Esophagus squamous epithelium (tissue), 5 donors: Measurements from ENCODE around the gene SPOCK1. TPM values are rescaled to one million over a fixed set of nuclear protein-coding genes. Genes with fewer than 3 reads are reported as not detected.

Experiments used
- DNase-seq: peaks from one replicate; lab custom pipeline; 2025; lab: John Stamatoyannopoulos, UW
- H3K27ac ChIP-seq, 4 donors: fragments of 200-600 bp; sonication (generic); one replicate each; pipeline ENCODE4 v1.5.1; 2016 to 2019; ENCODE audit warnings: mild to moderate bottlenecking in 1 of 4
- H3K27me3 ChIP-seq, 4 donors: fragments of 200-600 bp; sonication (generic); 1 replicate in 3 of 4; 2 replicates in 1 of 4; pipeline versions ENCODE4 v1.5.1 to v1.6.0; 2017 to 2021; ENCODE audit warnings: antibody characterized with exemption in 1 of 4
- H3K36me3 ChIP-seq, 3 donors: fragments of 200-600 bp; sonication (generic); one replicate each; pipeline ENCODE4 v1.5.1; 2016 to 2019
- H3K4me1 ChIP-seq, 3 donors: fragments of 200-600 bp; sonication (generic); one replicate each; pipeline ENCODE4 v1.5.1; 2017 to 2019
- H3K4me3 ChIP-seq, 4 donors: fragments of 200-600 bp; sonication (generic); 1 replicate in 3 of 4; 2 replicates in 1 of 4; pipeline ENCODE4 v1.5.1; 2016 to 2019; ENCODE audit warnings: mild to moderate bottlenecking in 2 of 4, moderate library complexity in 1 of 4
- H3K9me3 ChIP-seq, 3 donors: fragments of 200-600 bp; sonication (generic); one replicate each; pipeline ENCODE4 v1.5.1; 2016 to 2019
- CTCF ChIP-seq, 6 experiments: fragments of 450-650 bp in 4 of 6; fragments of 200-600 bp in 2 of 6; sonication (generic) in 2 of 6; IDR thresholded peaks; one replicate each; pipeline ENCODE4 v1.5.1; 2016 to 2019; ENCODE audit warnings: antibody characterized with exemption in 6 of 6, mild to moderate bottlenecking in 4 of 6, moderate library complexity in 4 of 6
- POLR2A ChIP-seq, 4 donors: fragments of 450-650 bp; IDR thresholded peaks; one replicate each; pipeline ENCODE4 v1.6.1; 2017; ENCODE audit warnings: antibody characterized with exemption in 4 of 4, mild to moderate bottlenecking in 4 of 4, moderate library complexity in 3 of 4
- WGBS, 2 donors: methylation state at CpG; one replicate each; pipeline ENCODE4 v1.1.5; 2018; 5-methylcytosine and 5-hydroxymethylcytosine counted together
- intact Hi-C: fragments of 100-400 bp; cut with DNase I; formaldehyde crosslinking; loops from one replicate; pipeline ENCODE4 v1.15.0; 2022
- total RNA-seq, 4 donors: library from RNA; depleted of rRNA; stranded (reverse); fragments of >200 nt; gene quantifications; one replicate each; pipeline ENCODE4 v1.1.0, GENCODE V29; 2016
- donor health status: DM: yes; HTN: yes; CAD: no.

SPOCK1 gene
- total RNA-seq, 4 donors from 2014 or later = 0.99 to 21.9 (median 8.1) TPM

- no peak overlapping the region for H3K4me3 ChIP-seq
- H3K27me3 ChIP-seq = peaks cover 0 to 16% (median 0%) of the 10 kb centered on the region in 4 donors
- WGBS, 2 donors = 75 to 77% methylated on average over 5 of the region's 5 CpGs
- H3K9me3 ChIP-seq = no peaks in the 10 kb centered on the region
- no peaks in the 10 kb centered on the region for H3K36me3 ChIP-seq
- DNase-seq = no peak
- H3K4me1 ChIP-seq = no peaks in the 10 kb centered on the region
- intact Hi-C loops = no loop called here
- H3K27ac ChIP-seq = no peak overlapping the region
- TF ChIP-seq POLR2A (IDR thresholded peaks at IDR 0.05) (no peak), CTCF (IDR thresholded peaks at IDR 0.05) (no peak)
Observed at GRCh38 chr5:137352095-137352494, 147.0 kb downstream of the SPOCK1 start.

DNA sequence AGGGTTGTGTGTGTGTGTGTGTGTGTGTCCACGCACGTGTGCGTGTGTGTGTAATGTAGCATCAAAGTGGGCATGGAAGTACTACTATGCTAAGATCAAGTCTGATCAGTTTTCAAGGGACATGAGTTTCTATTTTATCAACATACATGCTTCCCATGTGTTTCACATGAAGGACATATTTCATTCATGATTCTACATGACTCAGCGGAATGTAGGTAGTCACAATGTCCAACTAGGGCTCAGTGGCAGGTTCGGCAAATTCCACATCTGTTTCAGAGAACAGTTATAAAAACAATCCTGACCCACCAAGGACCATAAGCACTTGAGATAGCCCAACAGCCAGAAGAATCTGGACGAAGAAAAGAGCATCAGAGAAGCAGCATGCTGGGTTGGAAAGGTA, 148.3 kb downstream of the SPOCK1 start:
- no peak for DNase-seq
- H3K27me3 ChIP-seq = peaks cover 0 to 9% (median 0%) of the 10 kb centered on the region in 4 donors
- no peak overlapping the region for H3K4me3 ChIP-seq
- no peaks in the 10 kb centered on the region for H3K9me3 ChIP-seq
- intact Hi-C loops = no loop called here
- H3K27ac ChIP-seq = no peak overlapping the region
- no peaks in the 10 kb centered on the region for H3K4me1 ChIP-seq
- 53 to 93% methylated on average over 6 of the region's 6 CpGs for WGBS, 2 donors
- no peak for TF ChIP-seq CTCF (IDR thresholded peaks at IDR 0.05)
- no peak for TF ChIP-seq POLR2A (IDR thresholded peaks at IDR 0.05)
- no peaks in the 10 kb centered on the region for H3K36me3 ChIP-seq

DNA sequence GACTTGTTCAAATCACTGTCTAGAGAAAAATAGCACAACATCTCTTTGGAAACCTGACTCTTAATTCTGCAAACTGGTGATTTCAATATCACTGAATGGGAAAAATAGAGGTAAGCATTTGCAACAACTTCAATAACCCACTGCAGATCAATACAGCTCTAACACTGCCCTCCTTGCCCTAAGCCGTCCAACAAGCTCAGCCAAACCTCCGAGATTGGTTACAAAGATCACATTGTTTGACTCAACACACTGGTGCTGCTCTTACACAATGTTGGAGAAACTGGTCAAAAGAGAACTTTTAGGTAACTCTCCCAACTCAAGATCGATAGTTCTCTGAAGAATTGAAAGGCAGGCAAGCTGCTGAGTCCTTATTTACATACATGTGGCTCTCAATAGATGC, 150.4 kb downstream of the SPOCK1 start:
- Histone ChIP-seq H3K4me1 (no peaks in the 10 kb centered on the region), H3K27ac (no peak overlapping the region), H3K27me3 (peaks cover 0 to 5% (median 0%) of the 10 kb centered on the region in 4 donors), H3K36me3 (no peaks in the 10 kb centered on the region), H3K9me3 (no peaks in the 10 kb centered on the region), H3K4me3 (no peak overlapping the region)
- no peak for DNase-seq
- intact Hi-C loops = loop anchor here (10.0 kb wide), 1 partner anchor 156 kb away; no protein-coding TSS in a partner anchor
- WGBS, 2 donors = 56 to 78% methylated on average over 3 of the region's 3 CpGs
- TF ChIP-seq CTCF (IDR thresholded peaks at IDR 0.05) = no peak
- TF ChIP-seq POLR2A (IDR thresholded peaks at IDR 0.05) = no peak

DNA sequence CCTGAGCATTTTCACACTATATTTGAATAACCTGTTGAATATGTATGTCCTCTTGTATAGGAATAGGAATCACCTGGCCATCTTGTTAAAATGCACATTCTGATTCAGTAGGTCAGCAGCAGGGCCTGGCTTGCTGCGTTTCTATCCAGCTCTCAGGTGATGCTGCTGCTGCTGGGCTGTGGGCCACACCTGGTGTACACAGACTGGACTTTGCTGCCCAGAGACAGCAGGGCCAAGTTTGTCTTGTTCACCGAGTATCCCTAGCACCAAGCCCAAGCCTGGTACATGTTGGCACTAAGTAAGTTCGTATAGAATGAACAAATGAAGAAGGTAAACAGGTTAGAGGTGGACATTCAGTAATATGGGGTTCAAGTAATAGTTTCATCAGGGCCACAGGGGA, 151.3 kb downstream of the SPOCK1 start:
- H3K27ac ChIP-seq = no peak overlapping the region
- no peak for TF ChIP-seq POLR2A (IDR thresholded peaks at IDR 0.05)
- TF ChIP-seq CTCF (IDR thresholded peaks at IDR 0.05) = no peak
- no peaks in the 10 kb centered on the region for H3K36me3 ChIP-seq
- no peak overlapping the region for H3K4me3 ChIP-seq
- no peaks in the 10 kb centered on the region for H3K9me3 ChIP-seq
- no peak for DNase-seq
- WGBS, 2 donors = 62 to 100% methylated on average over 1 to 3 of the region's 3 CpGs
- no peaks in the 10 kb centered on the region for H3K4me1 ChIP-seq
- no peaks in the 10 kb centered on the region for H3K27me3 ChIP-seq
- intact Hi-C loops = loop anchor here (10.0 kb wide), 1 partner anchor 157 kb away; no protein-coding TSS in a partner anchor

DNA sequence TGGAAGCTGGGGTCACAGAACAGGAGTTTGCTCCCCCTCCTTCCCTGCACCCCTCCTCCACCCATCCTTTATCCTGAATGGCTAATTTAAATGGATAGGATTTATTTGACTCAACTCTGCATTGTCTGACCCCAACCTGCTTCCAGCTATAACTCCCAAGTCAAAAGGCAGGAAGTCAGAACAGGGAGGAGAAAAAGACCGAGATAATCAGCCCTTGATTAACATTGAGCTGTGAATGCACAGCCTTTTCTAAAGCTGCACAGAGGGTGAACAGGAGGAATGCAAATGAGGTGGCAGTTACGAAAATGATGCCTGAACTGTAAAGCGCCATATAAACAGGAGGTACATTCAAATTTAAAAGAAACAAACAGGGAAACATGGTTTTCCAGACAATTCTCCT, 152.8 kb downstream of the SPOCK1 start:
- 68 to 86% methylated on average over 3 of the region's 3 CpGs for WGBS, 2 donors
- TF ChIP-seq CTCF (IDR thresholded peaks at IDR 0.05) (no peak), POLR2A (IDR thresholded peaks at IDR 0.05) (no peak)
- Histone ChIP-seq H3K9me3 (no peaks in the 10 kb centered on the region), H3K36me3 (no peaks in the 10 kb centered on the region), H3K4me3 (no peak overlapping the region), H3K27me3 (no peaks in the 10 kb centered on the region), H3K4me1 (no peaks in the 10 kb centered on the region), H3K27ac (no peak overlapping the region)
- no peak for DNase-seq
- intact Hi-C loops = loop anchor here (10.0 kb wide), 1 partner anchor 159 kb away; no protein-coding TSS in a partner anchor
